B cell (primary cell): ENCODE data around the gene CARD8. TPM values are rescaled to one million over a fixed set of nuclear protein-coding genes. Genes with fewer than 3 reads are reported as not detected.

ENCODE experiments used
- ATAC-seq: fragments of 200-7000 bp; cut with Tn5 transposase; one replicate; pipeline ENCODE4 v1.10.0; 2021; ENCODE audit warnings: low read depth, mild to moderate bottlenecking, moderate number of reproducible peaks, moderate library complexity
- CTCF ChIA-PET: fragments of 350-600 bp; sonication (Branson Sonifier 250); formaldehyde crosslinking; loops from one replicate; lab custom pipeline; 2021; ENCODE audit warnings: antibody characterized with exemption, inconsistent platforms; lab: Charles Lee
- POLR2A ChIA-PET: fragments of 350-600 bp; sonication (Branson Sonifier 250); formaldehyde crosslinking; loops from one replicate; lab custom pipeline; 2021; ENCODE audit warnings: antibody characterized with exemption; lab: Charles Lee
- DNase-seq: peaks from one replicate; pipeline ENCODE4 v3.0.0; 2013
- H2AFZ ChIP-seq: 2 replicates; pipeline ENCODE4 v1.6.1; 2012; ENCODE audit warnings: mild to moderate bottlenecking, low read depth, low read length; ENCODE audit not compliant: insufficient read depth, poor library complexity, severe bottlenecking
- H3K27ac ChIP-seq, 2 donors: 1 replicate in 1 of 2; 2 replicates in 1 of 2; pipeline ENCODE4 v1.5.1; 2012 to 2013; ENCODE audit warnings: low read length in 2 of 2, mild to moderate bottlenecking in 2 of 2, moderate library complexity in 1 of 2
- H3K27me3 ChIP-seq, 4 experiments: fragments of 200-600 bp in 1 of 4; sonication (generic) in 1 of 4; replicated peaks in 1 of 4; 1 replicate in 2 of 4; 2 replicates in 2 of 4; pipeline versions ENCODE4 v1.6.1 to v1.7.0; 2013 to 2016; ENCODE audit warnings: low read length in 3 of 4, mild to moderate bottlenecking in 2 of 4, mixed read lengths in 1 of 4, moderate library complexity in 1 of 4; ENCODE audit not compliant: insufficient read depth in 4 of 4, control insufficient read depth in 3 of 4; ENCODE audit errors: control extremely low read depth in 1 of 4
- H3K36me3 ChIP-seq, 2 experiments: replicated peaks in 1 of 2; 1 replicate in 1 of 2; 2 replicates in 1 of 2; pipeline versions ENCODE4 v1.6.1 to v1.7.1; 2013; ENCODE audit warnings: low read length in 1 of 2; ENCODE audit not compliant: insufficient read depth in 2 of 2, control insufficient read depth in 1 of 2; ENCODE audit errors: control extremely low read depth in 1 of 2, extremely low read depth in 1 of 2
- H3K4me1 ChIP-seq, 2 donors: fragments of 200-600 bp in 1 of 2; sonication (generic) in 1 of 2; 1 replicate in 1 of 2; 2 replicates in 1 of 2; pipeline versions ENCODE4 v1.5.1 to v1.6.1; 2013 to 2017; ENCODE audit warnings: low read length in 2 of 2; ENCODE audit not compliant: control insufficient read depth in 2 of 2, insufficient read depth in 2 of 2
- H3K4me2 ChIP-seq: replicated peaks from 2 replicates; pipeline ENCODE3; 2012; ENCODE audit warnings: mild to moderate bottlenecking, low read depth, low read length; ENCODE audit not compliant: poor library complexity, severe bottlenecking
- H3K4me3 ChIP-seq, 5 experiments: fragments of 200-600 bp in 1 of 5; sonication (generic) in 1 of 5; 1 replicate in 3 of 5; 2 replicates in 2 of 5; pipeline versions ENCODE4 v1.5.1 to v1.7.0; 2011 to 2016; ENCODE audit warnings: low read length in 4 of 5, mild to moderate bottlenecking in 4 of 5, low read depth in 2 of 5, control low read depth in 1 of 5, moderate library complexity in 1 of 5; ENCODE audit not compliant: insufficient read depth in 1 of 5; ENCODE audit errors: control extremely low read depth in 1 of 5, extremely low read depth in 1 of 5
- H3K79me2 ChIP-seq: fragments of 200-600 bp; sonication (generic); one replicate; pipeline ENCODE4 v1.6.0; 2016; ENCODE audit warnings: low read length; ENCODE audit not compliant: control insufficient read depth, insufficient read depth
- H3K9ac ChIP-seq: fragments of 200-600 bp; sonication (generic); 2 replicates; pipeline ENCODE4 v1.6.1; 2017; ENCODE audit warnings: mild to moderate bottlenecking, low read length, moderate library complexity
- H3K9me3 ChIP-seq, 3 donors: one replicate each; pipeline versions ENCODE4 v1.6.1 to v1.7.1; 2013; ENCODE audit warnings: low read length in 2 of 3; ENCODE audit not compliant: control insufficient read depth in 2 of 3, insufficient read depth in 1 of 3; ENCODE audit errors: control extremely low read depth in 1 of 3
- H4K20me1 ChIP-seq: 2 replicates; pipeline ENCODE4 v1.6.0; 2012; ENCODE audit warnings: mild to moderate bottlenecking, low read length; ENCODE audit not compliant: insufficient read depth, control insufficient read depth, poor library complexity, severe bottlenecking
- H3K27ac Mint-ChIP-seq: one replicate; pipeline ENCODE4 v1.8.0; 2021; ENCODE audit warnings: mixed read lengths
- H3K27me3 Mint-ChIP-seq: one replicate; pipeline ENCODE4 v1.8.0; 2021; ENCODE audit warnings: mixed read lengths
- H3K4me1 Mint-ChIP-seq: one replicate; pipeline ENCODE4 v1.8.0; 2021; ENCODE audit warnings: mixed read lengths
- H3K4me3 Mint-ChIP-seq: one replicate; pipeline ENCODE4 v1.8.0; 2021; ENCODE audit warnings: mixed read lengths
- H3K9me3 Mint-ChIP-seq: one replicate; pipeline ENCODE4 v1.8.0; 2022; ENCODE audit warnings: mixed read lengths; ENCODE audit not compliant: insufficient read depth
- CTCF ChIP-seq: fragments of 200-600 bp; IDR thresholded peaks from one replicate; pipeline ENCODE4 v1.8.0; 2022; ENCODE audit warnings: antibody characterized with exemption, mild to moderate bottlenecking
- EZH2 ChIP-seq: IDR thresholded peaks from 2 replicates; pipeline ENCODE4 v1.6.1; 2012; ENCODE audit warnings: borderline replicate concordance, low read depth, mild to moderate bottlenecking, moderate library complexity, low read length; ENCODE audit not compliant: insufficient read depth, poor library complexity, severe bottlenecking
- WGBS: methylation state at CpG from one replicate; pipeline ENCODE4 v1.1.5; 2013; ENCODE audit warnings: missing lambda C conversion rate; ENCODE audit not compliant: insufficient coverage; 5-methylcytosine and 5-hydroxymethylcytosine counted together
- intact Hi-C: fragments of 100-400 bp; cut with micrococcal nuclease; formaldehyde crosslinking; loops from one replicate; pipeline ENCODE4 v1.10.0; 2022
- polyA plus RNA-seq: library from polyadenylated mRNA; depleted of rRNA; stranded (reverse); fragments of >200 nt; gene quantifications from 2 replicates; pipeline ENCODE4 v1.2.3, GENCODE V29; 2012
- total RNA-seq, 2 donors: library from RNA; stranded (reverse); fragments of 120-200 nt in 1 of 2; gene quantifications; 1 replicate in 1 of 2; 2 replicates in 1 of 2; pipeline versions ENCODE4 v1.2.3 to v1.2.4, GENCODE V29; 2013 to 2022

The CARD8 gene
- total and polyA plus RNA-seq, 2 donors (not counting 1 experiment from before 2014, with no cell fraction given): 92.0 to 161 TPM

GRCh38 chr19:48194041-48194843 is 61.5 kb downstream of the CARD8 start:
- no peaks in the 10 kb centered on the region for H3K27me3 Mint-ChIP-seq
- WGBS: 85% methylated on average over 29 of the region's 36 CpGs
- no peak for TF ChIP-seq EZH2
- TF ChIP-seq CTCF: peak; percentile 62
- no peak overlapping the region for H3K4me3 Mint-ChIP-seq
- no peak overlapping the region for H3K4me2 ChIP-seq
- H3K9me3 Mint-ChIP-seq: no peaks in the 10 kb centered on the region
- intact Hi-C loops: loop anchor here (1.0 to 2.0 kb wide), 2 partner anchors 41 to 87 kb away; no protein-coding TSS in a partner anchor
- POLR2A ChIA-PET: no interaction called here
- H3K79me2 ChIP-seq: no peaks in the 10 kb centered on the region
- no peak overlapping the region for H3K27ac ChIP-seq
- peak; percentile 56 for DNase-seq
- no peaks in the 10 kb centered on the region for H4K20me1 ChIP-seq
- H3K4me3 ChIP-seq: no peak overlapping the region
- H3K36me3 ChIP-seq: no peaks in the 10 kb centered on the region
- no peak overlapping the region for H3K27ac Mint-ChIP-seq
- no peaks in the 10 kb centered on the region for H3K9me3 ChIP-seq
- H3K9ac ChIP-seq: no peak overlapping the region
- CTCF ChIA-PET: interaction anchor here (1.0 to 2.0 kb wide), 6 partner anchors 9 to 231 kb away, joined by 3 to 12 read pairs (median 4); partner anchors contain the start of gene PLA2G4C
- H2AFZ ChIP-seq: no peak overlapping the region
- peaks cover 12% of the 10 kb centered on the region for H3K4me1 Mint-ChIP-seq
- ATAC-seq: no peak
- peaks cover 0 to 6% of the 10 kb centered on the region in 2 donors for H3K4me1 ChIP-seq
- no peaks in the 10 kb centered on the region for H3K27me3 ChIP-seq

- no peak overlapping the region for H3K27ac ChIP-seq
- DNase-seq (no peak), ATAC-seq (no peak)
- H3K9ac ChIP-seq: no peak overlapping the region
- no peaks in the 10 kb centered on the region for H3K9me3 Mint-ChIP-seq
- no peak overlapping the region for H3K4me3 Mint-ChIP-seq
- peaks cover 12% of the 10 kb centered on the region for H3K4me1 Mint-ChIP-seq
- no peaks in the 10 kb centered on the region for H3K79me2 ChIP-seq
- H3K36me3 ChIP-seq: no peaks in the 10 kb centered on the region
- H2AFZ ChIP-seq: no peak overlapping the region
- no peak overlapping the region for H3K27ac Mint-ChIP-seq
- no peaks in the 10 kb centered on the region for H4K20me1 ChIP-seq
- H3K4me1 ChIP-seq: peaks cover 0 to 6% of the 10 kb centered on the region in 2 donors
- ChIA-PET CTCF (no interaction called here), POLR2A (no interaction called here)
- H3K27me3 ChIP-seq: no peaks in the 10 kb centered on the region
- H3K4me3 ChIP-seq: no peak overlapping the region
- no peak overlapping the region for H3K4me2 ChIP-seq
- intact Hi-C loops: no loop called here
- no peaks in the 10 kb centered on the region for H3K27me3 Mint-ChIP-seq
- no peaks in the 10 kb centered on the region for H3K9me3 ChIP-seq
- 93% methylated on average over 7 of the region's 7 CpGs for WGBS
- TF ChIP-seq EZH2 (no peak), CTCF (no peak)
These were observed 63.0 kb downstream of the CARD8 start for GRCh38 chr19:48192750-48193149.
